HTERT RPE-1 (cell line): ENCODE data around the gene REM2.

Source experiments
- in situ Hi-C: fragments of 300-500 bp; cut with MboI; formaldehyde crosslinking; loops from 4 replicates; pipeline ENCODE4 v1.14.3; 2020; ENCODE audit warnings: low sequenced_read_pairs

REM2 gene

GRCh38 chr14:22872033-22872832, 10.8 kb upstream of the REM2 start:
- in situ Hi-C loops = no loop called here

GRCh38 chr14:22872833-22873520, 10.0 kb upstream of the REM2 start:
- in situ Hi-C loops = no loop called here

GRCh38 chr14:22875003-22875747, 7.8 kb upstream of the REM2 start:
- in situ Hi-C loops = no loop called here

DNA sequence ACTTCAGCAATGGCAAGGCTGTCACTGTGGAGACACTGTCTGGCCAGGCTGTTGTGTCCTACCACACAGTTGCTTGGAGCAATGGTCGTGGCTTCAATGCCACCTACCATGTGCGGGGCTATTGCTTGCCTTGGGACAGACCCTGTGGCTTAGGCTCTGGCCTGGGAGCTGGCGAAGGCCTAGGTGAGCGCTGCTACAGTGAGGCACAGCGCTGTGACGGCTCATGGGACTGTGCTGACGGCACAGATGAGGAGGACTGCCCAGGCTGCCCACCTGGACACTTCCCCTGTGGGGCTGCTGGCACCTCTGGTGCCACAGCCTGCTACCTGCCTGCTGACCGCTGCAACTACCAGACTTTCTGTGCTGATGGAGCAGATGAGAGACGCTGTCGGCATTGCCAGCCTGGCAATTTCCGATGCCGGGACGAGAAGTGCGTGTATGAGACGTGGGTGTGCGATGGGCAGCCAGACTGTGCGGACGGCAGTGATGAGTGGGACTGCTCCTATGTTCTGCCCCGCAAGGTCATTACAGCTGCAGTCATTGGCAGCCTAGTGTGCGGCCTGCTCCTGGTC, 7.2 kb upstream of the REM2 start:
- in situ Hi-C loops = no loop called here

DNA sequence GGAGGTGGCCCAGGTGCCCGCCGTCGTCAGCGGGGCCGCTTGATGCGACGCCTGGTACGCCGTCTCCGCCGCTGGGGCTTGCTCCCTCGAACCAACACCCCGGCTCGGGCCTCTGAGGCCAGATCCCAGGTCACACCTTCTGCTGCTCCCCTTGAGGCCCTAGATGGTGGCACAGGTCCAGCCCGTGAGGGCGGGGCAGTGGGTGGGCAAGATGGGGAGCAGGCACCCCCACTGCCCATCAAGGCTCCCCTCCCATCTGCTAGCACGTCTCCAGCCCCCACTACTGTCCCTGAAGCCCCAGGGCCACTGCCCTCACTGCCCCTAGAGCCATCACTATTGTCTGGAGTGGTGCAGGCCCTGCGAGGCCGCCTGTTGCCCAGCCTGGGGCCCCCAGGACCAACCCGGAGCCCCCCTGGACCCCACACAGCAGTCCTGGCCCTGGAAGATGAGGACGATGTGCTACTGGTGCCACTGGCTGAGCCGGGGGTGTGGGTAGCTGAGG, 6.0 kb upstream of the REM2 start:
- in situ Hi-C loops = no loop called here

DNA sequence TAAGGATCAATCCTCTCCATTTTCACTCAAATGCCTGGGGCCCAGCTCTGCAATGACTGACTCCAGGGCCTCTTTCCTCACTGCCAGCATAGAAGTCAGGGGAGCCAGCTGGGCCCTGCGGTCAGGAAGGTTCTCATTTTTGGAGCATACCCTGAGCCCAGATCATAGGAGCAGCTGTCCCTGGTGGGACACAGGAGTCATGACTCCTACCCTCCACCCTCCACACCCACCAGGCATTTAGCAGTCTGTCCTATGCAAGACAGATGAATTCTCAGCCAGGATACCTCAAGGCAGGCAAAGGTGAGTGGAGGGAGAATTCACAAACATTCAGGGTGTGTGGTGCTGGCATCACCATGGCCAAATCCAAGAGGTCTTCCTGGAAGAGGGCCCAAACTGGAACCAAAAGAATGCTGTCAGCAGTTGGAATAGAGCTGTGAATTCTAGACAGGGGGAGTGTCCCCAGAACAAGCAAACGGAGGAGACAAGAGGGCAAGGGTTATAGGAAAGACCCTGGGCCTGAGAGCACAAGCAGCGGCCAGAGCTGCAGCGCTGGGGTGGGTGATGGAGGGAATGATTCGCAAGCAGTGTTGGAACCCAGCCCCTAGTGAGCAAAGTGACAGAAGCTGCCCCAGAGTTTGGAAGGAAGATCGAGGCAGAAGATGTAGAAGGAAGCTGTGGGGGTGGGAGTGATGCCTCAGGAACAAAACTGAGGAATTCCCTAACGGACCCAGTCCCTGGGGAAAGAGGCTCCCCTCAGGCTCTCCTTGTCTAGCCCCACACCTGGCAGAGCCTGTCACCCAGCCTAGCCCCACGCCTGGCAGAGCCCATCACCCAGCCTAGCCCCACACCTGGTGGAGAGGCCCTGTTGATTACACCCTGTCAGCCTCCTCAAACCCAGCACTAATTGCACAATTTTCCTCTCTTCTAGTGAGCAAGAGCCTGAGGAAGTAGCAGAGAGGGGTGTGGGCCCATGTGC, 4.5 kb upstream of the REM2 start:
- in situ Hi-C loops = no loop called here

- in situ Hi-C loops = no loop called here
Observed at GRCh38 chr14:22882064-22882463, 958 bp upstream of the REM2 start.

DNA sequence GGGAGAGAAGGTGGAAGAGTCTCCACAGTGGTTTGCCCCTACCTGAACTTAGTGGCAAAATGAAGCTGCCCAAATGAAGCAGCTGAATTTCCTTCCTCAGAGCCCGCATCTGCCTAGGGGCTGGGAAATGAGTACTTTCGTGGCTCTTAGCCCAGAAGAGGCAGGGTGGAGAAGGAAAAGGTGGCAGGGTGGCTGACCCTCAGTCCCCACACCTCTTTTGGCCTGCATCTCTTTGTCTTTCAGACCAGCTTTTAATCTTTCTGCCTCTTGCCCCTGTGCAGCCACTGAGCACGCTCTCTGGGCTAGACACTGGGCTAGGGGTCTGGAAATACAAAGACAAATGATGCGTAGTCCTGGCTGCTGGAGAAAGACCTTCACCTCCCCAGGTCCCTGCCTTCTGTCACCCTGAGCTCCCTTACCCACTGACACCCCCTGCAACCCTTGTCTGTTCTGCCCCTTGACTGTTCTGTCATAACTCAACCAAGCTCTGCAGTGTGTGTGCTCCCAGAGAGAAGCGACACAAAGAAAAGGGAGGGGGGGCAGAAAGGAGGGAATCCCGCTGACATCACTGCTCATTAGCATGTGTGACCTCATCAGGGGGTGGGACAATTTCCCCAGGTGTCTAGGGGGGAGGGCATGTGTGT, 371 bp upstream of the REM2 start:
- in situ Hi-C loops = no loop called here

DNA sequence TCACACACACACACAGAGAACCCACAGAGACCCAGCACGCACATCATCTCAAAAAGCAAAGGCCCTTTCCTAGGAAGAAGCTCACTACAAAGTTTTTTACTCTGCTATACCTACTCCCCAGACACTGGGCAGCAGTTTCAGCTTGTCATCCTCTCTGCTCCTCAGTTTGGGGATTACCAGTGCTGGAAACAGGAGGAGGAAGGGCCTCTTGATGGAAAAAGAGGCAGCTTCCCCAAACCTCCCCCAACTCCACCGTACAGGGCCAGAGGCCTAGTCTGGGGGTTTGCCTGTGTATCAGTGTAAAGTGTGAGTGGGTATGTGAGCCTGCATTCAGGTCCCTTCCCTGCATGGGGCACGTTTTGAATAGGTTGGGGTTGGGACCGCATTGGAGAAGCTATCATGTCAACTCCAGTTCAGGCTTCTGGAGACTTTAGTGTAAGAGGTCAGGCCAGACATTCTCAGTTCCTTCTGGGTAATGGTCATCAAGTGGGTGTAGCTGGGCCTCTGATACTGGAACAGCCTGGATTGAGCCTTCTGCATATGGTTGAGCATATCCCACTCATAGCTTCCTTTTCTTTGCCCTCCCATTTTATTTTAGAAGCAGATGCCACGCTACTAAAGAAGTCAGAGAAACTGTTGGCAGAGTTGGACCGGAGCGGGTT, 1.2 kb downstream of the REM2 start:
- in situ Hi-C loops = no loop called here

DNA sequence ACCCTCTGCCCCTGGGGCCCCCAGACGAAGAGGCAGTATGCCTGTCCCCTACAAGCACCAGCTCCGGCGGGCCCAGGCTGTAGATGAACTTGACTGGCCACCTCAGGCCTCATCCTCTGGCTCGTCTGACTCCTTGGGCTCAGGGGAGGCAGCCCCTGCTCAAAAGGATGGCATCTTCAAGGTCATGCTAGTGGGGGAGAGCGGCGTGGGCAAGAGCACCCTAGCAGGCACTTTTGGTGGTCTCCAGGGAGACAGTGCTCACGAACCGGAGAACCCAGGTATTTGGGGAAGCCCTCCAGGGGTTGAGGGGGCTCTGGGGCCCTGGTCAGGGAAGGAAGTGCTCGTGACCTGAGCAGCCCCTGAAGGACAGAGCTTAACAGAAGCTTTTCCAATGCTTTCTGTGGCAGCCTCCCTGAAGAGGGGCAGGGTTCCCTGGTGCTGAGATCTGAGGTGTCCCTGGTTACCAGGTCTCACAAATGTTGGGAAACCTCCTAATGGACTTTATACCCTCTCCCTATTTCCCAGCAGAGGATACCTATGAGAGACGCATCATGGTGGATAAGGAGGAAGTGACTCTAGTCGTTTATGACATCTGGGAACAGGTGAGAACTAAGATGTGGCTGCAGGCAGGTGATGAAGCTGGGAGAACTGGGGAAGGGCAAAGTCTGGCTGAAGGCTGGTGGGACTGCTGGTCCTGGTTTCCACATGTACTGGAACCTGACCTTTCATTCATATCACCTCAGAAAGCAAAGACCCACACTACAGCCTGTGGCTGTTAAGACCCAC, 1.9 kb downstream of the REM2 start:
- in situ Hi-C loops = no loop called here

DNA sequence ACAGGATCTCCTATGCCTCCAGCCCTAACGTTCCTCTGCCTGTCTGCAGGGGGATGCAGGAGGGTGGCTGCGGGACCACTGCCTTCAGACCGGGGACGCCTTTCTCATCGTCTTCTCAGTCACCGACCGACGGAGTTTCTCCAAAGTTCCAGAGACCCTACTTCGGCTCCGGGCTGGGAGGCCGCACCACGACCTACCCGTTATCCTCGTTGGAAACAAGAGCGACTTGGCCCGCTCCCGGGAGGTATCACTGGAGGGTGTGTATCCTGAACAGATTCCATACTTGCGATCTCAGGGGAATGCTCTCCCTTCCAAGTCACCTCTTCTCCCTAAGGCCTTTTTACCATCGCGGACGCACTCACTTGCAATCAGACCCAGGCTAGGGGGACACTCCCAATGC, 3.0 kb downstream of the REM2 start:
- in situ Hi-C loops = no loop called here

DNA sequence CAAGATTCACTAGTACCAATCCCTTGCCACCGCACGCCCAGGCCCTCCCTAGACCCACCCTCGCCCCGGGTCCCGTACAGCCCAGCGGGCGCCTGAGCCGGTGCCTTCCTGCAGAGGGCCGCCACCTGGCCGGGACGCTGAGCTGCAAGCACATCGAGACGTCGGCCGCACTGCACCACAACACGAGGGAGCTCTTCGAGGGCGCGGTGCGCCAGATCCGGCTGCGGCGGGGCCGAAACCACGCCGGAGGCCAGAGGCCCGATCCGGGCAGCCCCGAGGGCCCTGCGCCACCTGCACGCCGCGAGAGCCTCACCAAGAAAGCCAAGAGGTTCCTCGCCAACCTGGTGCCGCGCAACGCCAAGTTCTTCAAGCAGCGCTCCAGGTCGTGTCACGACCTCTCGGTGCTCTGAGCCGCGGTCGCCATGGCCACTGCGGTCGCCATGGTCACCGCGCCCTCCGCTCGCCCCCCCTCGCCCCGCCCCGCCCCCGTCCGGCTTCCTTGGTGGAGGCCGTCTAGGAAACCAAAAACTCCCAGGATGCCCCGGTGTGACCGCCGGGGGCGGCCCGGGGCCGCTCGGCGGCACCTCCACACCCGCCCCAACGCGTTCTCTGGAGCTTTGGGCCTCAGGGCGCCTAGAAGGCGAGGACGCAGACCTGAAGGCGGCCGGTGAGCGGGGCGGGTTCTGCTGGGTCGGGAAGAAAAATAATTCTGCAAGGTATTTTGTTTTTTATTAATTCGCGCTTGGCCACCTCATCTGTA, 3.7 kb downstream of the REM2 start:
- in situ Hi-C loops = no loop called here

- in situ Hi-C loops = no loop called here
Observed at GRCh38 chr14:22887260-22887989, 4.4 kb downstream of the REM2 start.

- in situ Hi-C loops = no loop called here
Observed at GRCh38 chr14:22887990-22888378, 5.0 kb downstream of the REM2 start.

DNA sequence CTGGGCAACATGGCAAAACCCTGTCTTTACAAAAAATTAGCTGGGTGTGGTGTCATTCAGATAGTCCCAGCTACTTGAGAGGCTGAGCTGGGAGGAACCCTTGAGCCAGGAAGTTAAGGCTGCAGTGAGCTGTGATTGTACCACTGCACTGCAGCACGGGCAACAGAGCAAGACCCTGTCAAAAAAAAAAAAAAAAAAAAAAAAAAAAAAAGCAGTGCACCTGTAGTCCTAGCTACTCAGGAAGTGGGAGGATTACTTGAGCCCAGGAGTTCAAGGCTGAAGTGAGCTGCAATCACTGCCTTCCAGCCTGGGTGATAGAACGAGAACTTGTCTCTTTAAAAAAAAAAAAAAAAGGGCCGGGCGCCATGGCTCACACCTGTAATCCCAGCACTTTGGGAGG, 5.6 kb downstream of the REM2 start:
- in situ Hi-C loops = no loop called here

DNA sequence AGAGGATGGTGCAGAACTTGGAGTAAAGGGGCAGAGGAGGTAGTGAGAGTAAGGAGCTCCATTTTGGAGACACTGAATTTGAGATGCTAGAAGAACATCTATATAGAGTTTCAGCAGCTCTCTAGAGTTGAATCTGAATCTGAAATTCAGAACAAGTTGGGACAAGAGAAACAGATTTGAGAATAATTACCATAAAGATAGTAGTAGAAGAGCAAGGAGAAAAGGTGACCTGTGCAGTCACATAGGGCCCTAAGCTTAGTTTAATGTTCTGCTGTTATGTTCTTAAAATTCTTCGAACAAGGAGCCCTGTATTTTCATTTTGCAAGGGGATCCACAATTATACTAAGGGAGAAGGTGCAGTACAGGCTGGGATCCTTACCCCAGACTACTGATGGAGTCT, 7.4 kb downstream of the REM2 start:
- in situ Hi-C loops = no loop called here

GRCh38 chr14:22892488-22892887, 9.5 kb downstream of the REM2 start:
- in situ Hi-C loops = no loop called here
